Endothelial cell of umbilical vein (primary cell): ENCODE data around the gene KLF13. TPM values are rescaled to one million over a fixed set of nuclear protein-coding genes. Genes with fewer than 3 reads are reported as not detected.

Source experiments
- BruUV-seq: library from RNA; stranded (reverse); fragments of 400-500 nt; replicated peaks from 2 replicates; lab custom pipeline; 2021; lab: Mats Ljungman, UMichigan
- CTCF ChIA-PET: fragments of 300-600, 350-600 bp; sonication (Branson Sonifier 250); formaldehyde crosslinking; loops from one replicate; lab custom pipeline; 2021; ENCODE audit warnings: antibody characterized with exemption, inconsistent platforms; lab: Charles Lee
- POLR2A ChIA-PET: fragments of 300-600, 350-600 bp; sonication (Branson Sonifier 250); formaldehyde crosslinking; loops from one replicate; lab custom pipeline; 2021; ENCODE audit warnings: antibody characterized with exemption, inconsistent platforms; lab: Charles Lee
- DNase-seq: peaks from one replicate; pipeline ENCODE4 v3.0.0-alpha.2; 2011; ENCODE audit warnings: low read depth, low spot score
- FAIRE-seq: peaks from 2 replicates; lab custom pipeline; 2011; peaks lifted over from hg19 to GRCh38; lab: Jason Lieb, UNC
- H2AFZ ChIP-seq: 2 replicates; pipeline ENCODE4 v1.6.0; 2012; ENCODE audit warnings: low read depth, low read length, control low read depth, inconsistent platforms
- H3K27ac ChIP-seq: 2 replicates; pipeline ENCODE4 v1.5.1; 2011; ENCODE audit warnings: low read depth, mild to moderate bottlenecking, control low read depth, low read length, moderate library complexity; ENCODE audit not compliant: insufficient read depth
- H3K27me3 ChIP-seq, 2 experiments: 2 replicates each; pipeline versions ENCODE4 v1.6.0 to v1.6.1; 2011; ENCODE audit warnings: low read length in 2 of 2, mixed read lengths in 1 of 2; ENCODE audit not compliant: control insufficient read depth in 2 of 2, insufficient read depth in 2 of 2
- H3K36me3 ChIP-seq, 2 experiments: 2 replicates in 1 of 2; 3 replicates in 1 of 2; pipeline ENCODE4 v1.5.1; 2011; ENCODE audit warnings: low read length in 2 of 2, mild to moderate bottlenecking in 1 of 2, moderate library complexity in 1 of 2; ENCODE audit not compliant: control insufficient read depth in 2 of 2, insufficient read depth in 2 of 2; ENCODE audit errors: extremely low read depth in 1 of 2
- H3K4me1 ChIP-seq: 3 replicates; pipeline ENCODE4 v1.5.1; 2011; ENCODE audit warnings: mild to moderate bottlenecking, low read length; ENCODE audit not compliant: control insufficient read depth, insufficient read depth; ENCODE audit errors: extremely low read depth
- H3K4me2 ChIP-seq: 2 replicates; pipeline ENCODE4 v1.6.1; 2011; ENCODE audit warnings: low read length, control low read depth, mixed read lengths; ENCODE audit not compliant: insufficient read depth
- H3K4me3 ChIP-seq, 3 experiments: fragments of 200-600 bp in 1 of 3; sonication (generic), shearing (Covaris generic) in 1 of 3; replicated peaks in 1 of 3; 2 replicates each; pipeline ENCODE4 v1.5.1; 2011 to 2016; ENCODE audit warnings: control low read depth in 3 of 3, low read length in 3 of 3, mild to moderate bottlenecking in 2 of 3, inconsistent platforms in 1 of 3, low read depth in 1 of 3, moderate library complexity in 1 of 3; ENCODE audit not compliant: insufficient read depth in 1 of 3
- H3K79me2 ChIP-seq: 2 replicates; pipeline ENCODE4 v1.6.0; 2012; ENCODE audit warnings: low read length, inconsistent platforms; ENCODE audit not compliant: control insufficient read depth, insufficient read depth
- H3K9ac ChIP-seq: replicated peaks from 2 replicates; pipeline ENCODE3; 2011; ENCODE audit warnings: low read length, control low read depth; ENCODE audit not compliant: insufficient read depth; ENCODE audit errors: extremely low read depth
- H3K9me1 ChIP-seq: replicated peaks from 3 replicates; pipeline ENCODE4 v1.6.0; 2011; ENCODE audit warnings: mild to moderate bottlenecking, low read length; ENCODE audit not compliant: control insufficient read depth, insufficient read depth; ENCODE audit errors: extremely low read depth
- H3K9me3 ChIP-seq: replicated peaks from 2 replicates; pipeline ENCODE4 v1.5.1; 2012; ENCODE audit warnings: low read length, inconsistent platforms; ENCODE audit not compliant: control insufficient read depth, insufficient read depth
- H4K20me1 ChIP-seq: replicated peaks from 2 replicates; pipeline ENCODE3; 2011; ENCODE audit warnings: mild to moderate bottlenecking, low read length; ENCODE audit not compliant: control insufficient read depth, insufficient read depth; ENCODE audit errors: extremely low read depth
- EZH2 ChIP-seq: IDR thresholded peaks from 2 replicates; pipeline ENCODE4 v1.6.1; 2012; ENCODE audit warnings: borderline replicate concordance, low read depth, mild to moderate bottlenecking, moderate library complexity, low read length, inconsistent platforms; ENCODE audit not compliant: severe bottlenecking
- FOS ChIP-seq: IDR thresholded peaks from 2 replicates; pipeline ENCODE4 v1.6.1; 2011; ENCODE audit warnings: mild to moderate bottlenecking, low read length, moderate library complexity, borderline replicate concordance; ENCODE audit not compliant: insufficient read depth
- GATA2 ChIP-seq: IDR thresholded peaks from 2 replicates; pipeline ENCODE4 v1.7.0; 2011; ENCODE audit warnings: low read depth, mild to moderate bottlenecking, moderate library complexity, mixed read lengths, low read length; ENCODE audit not compliant: insufficient read length, insufficient read depth
- JUN ChIP-seq: IDR thresholded peaks from 2 replicates; pipeline ENCODE4 v1.6.1; 2011; ENCODE audit warnings: borderline replicate concordance, low read depth; ENCODE audit not compliant: insufficient read length, insufficient read depth
- POLR2A ChIP-seq: IDR thresholded peaks from 2 replicates; pipeline ENCODE4 v1.6.1; 2012; ENCODE audit warnings: low read depth, mild to moderate bottlenecking, control low read depth, low read length
- POLR2AphosphoS5 ChIP-seq: IDR thresholded peaks from 2 replicates; pipeline ENCODE4 v1.6.1; 2012; ENCODE audit warnings: low read depth, mild to moderate bottlenecking, control low read depth, low read length, moderate library complexity; ENCODE audit not compliant: insufficient read depth
- dilution Hi-C: fragments of 300-500 bp; cut with MboI; formaldehyde crosslinking; loops from one replicate; pipeline ENCODE4 v1.15.0; 2019; ENCODE audit warnings: low sequenced_read_pairs; ENCODE audit not compliant: extremely low pct_ligation_motif_present
- intact Hi-C: fragments of 100-400 bp; cut with micrococcal nuclease; formaldehyde crosslinking; loops from one replicate; pipeline ENCODE4 v1.10.0; 2022
- polyA plus RNA-seq, 4 experiments: library from polyadenylated mRNA; depleted of rRNA in 3 of 4; stranded (reverse) in 3 of 4; unstranded in 1 of 4; fragments of >200 nt; gene quantifications; 2 replicates each; pipeline versions ENCODE4 v1.2.1 to v1.2.3, GENCODE V29; 2011 to 2012; ENCODE audit warnings: missing spikeins in 1 of 4
- total RNA-seq: library from RNA; stranded (reverse); gene quantifications from 2 replicates; pipeline ENCODE4 v1.2.3, GENCODE V29; 2021
- TF ChIP-seq, protein P1 (sequence below), 2 donors: IDR thresholded peaks; 1 replicate in 1 of 2; 2 replicates in 1 of 2; pipeline ENCODE4 v1.5.1; 2011; ENCODE audit warnings: low read length in 2 of 2, mild to moderate bottlenecking in 2 of 2, moderate library complexity in 2 of 2, control low read depth in 1 of 2, inconsistent platforms in 1 of 2, low read depth in 1 of 2; ENCODE audit not compliant: insufficient read depth in 1 of 2; ENCODE audit errors: extremely low read depth in 1 of 2

KLF13 gene
- total and polyA plus RNA-seq, 2 donors (not counting 3 experiments of a cell fraction or from before 2014, with no cell fraction given), result 10.1 to 31.9 TPM

DNA sequence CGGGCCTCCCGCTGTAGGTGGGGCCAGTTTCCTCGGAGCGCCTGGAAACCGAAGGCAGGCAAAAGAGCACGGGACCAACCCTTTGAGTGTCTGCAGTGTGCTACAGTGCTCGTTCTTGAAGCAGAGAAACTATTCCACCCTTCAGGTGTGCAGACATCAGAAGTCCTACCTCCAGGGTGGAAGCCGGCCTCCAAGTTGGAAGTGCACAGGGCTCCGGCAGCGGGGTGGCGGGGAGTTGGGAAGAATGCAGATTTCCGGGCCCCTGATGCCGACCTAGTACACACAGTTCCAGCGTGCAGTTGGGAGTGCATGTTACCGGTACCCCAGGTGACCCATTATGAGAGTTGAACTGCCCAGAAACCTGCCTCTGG, 3.0 kb downstream of the KLF13 start:
- no TSS peak for BruUV-seq
- TF ChIP-seq FOS (no peak), JUN (no peak), GATA2 (no peak), POLR2A (no peak), POLR2AphosphoS5 (no peak), EZH2 (no peak)
- TF ChIP-seq, protein P1, sequence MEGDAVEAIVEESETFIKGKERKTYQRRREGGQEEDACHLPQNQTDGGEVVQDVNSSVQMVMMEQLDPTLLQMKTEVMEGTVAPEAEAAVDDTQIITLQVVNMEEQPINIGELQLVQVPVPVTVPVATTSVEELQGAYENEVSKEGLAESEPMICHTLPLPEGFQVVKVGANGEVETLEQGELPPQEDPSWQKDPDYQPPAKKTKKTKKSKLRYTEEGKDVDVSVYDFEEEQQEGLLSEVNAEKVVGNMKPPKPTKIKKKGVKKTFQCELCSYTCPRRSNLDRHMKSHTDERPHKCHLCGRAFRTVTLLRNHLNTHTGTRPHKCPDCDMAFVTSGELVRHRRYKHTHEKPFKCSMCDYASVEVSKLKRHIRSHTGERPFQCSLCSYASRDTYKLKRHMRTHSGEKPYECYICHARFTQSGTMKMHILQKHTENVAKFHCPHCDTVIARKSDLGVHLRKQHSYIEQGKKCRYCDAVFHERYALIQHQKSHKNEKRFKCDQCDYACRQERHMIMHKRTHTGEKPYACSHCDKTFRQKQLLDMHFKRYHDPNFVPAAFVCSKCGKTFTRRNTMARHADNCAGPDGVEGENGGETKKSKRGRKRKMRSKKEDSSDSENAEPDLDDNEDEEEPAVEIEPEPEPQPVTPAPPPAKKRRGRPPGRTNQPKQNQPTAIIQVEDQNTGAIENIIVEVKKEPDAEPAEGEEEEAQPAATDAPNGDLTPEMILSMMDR (IDR thresholded peaks at IDR 0.05; ENCODE audit: extremely low read depth in 1 of 2, insufficient read depth in 1 of 2, low read depth in 1 of 2, low read length in 2 of 2), result no peak
- Histone ChIP-seq H2AFZ (no peak overlapping the region), H3K9me1 (no peaks in the 10 kb centered on the region), H3K4me1 (peaks cover 8% of the 10 kb centered on the region), H4K20me1 (no peaks in the 10 kb centered on the region), H3K36me3 (no peaks in the 10 kb centered on the region), H3K27ac (no peak overlapping the region), H3K79me2 (peaks cover 17% of the 10 kb centered on the region), H3K9me3 (no peaks in the 10 kb centered on the region), H3K27me3 (no peaks in the 10 kb centered on the region), H3K4me3 (no peak overlapping the region), H3K9ac (no peak overlapping the region), H3K4me2 (no peak overlapping the region)
- ChIA-PET POLR2A (no interaction called here), CTCF (interaction anchor here (1.9 kb wide), 1 partner anchor 105 kb away, joined by 9 read pairs; no protein-coding TSS in a partner anchor)
- DNase-seq, result no peak
- intact Hi-C loops, result loop anchor here (5.0 to 10.0 kb wide), 4 partner anchors 38 to 1647 kb away; no protein-coding TSS in a partner anchor
- FAIRE-seq, result no peak
- dilution Hi-C loops, result no loop called here
